Smooth muscle cell (in vitro differentiated cells): ENCODE results near the gene SSTR4. TPM values are rescaled to one million over a fixed set of nuclear protein-coding genes. Genes with fewer than 3 reads are reported as not detected.

ENCODE experiments used
- DNase-seq: peaks from one replicate; lab custom pipeline; 2025; ENCODE audit not compliant: unreplicated experiment; lab: John Stamatoyannopoulos, UW
- H2AFZ ChIP-seq: fragments of 200-600 bp; sonication (generic); 2 replicates; pipeline ENCODE4 v1.6.0; 2016; ENCODE audit warnings: antibody characterized with exemption, low read depth, mild to moderate bottlenecking
- H3F3A ChIP-seq: fragments of 200-600 bp; sonication (generic); 2 replicates; pipeline ENCODE4 v1.6.0; 2017; ENCODE audit warnings: antibody characterized with exemption, low read depth
- H3K27ac ChIP-seq: fragments of 200-600 bp; sonication (generic); 2 replicates; pipeline ENCODE4 v1.5.1; 2016; ENCODE audit warnings: low read depth, mild to moderate bottlenecking
- H3K27me3 ChIP-seq: fragments of 200-600 bp; sonication (generic); 2 replicates; pipeline ENCODE4 v1.6.1; 2016; ENCODE audit warnings: low read depth, mild to moderate bottlenecking
- H3K36me3 ChIP-seq: fragments of 200-600 bp; sonication (generic); 2 replicates; pipeline ENCODE4 v1.5.1; 2016; ENCODE audit warnings: low read depth
- H3K4me1 ChIP-seq: fragments of 200-600 bp; sonication (generic); 2 replicates; pipeline ENCODE4 v1.5.1; 2016; ENCODE audit warnings: low read depth
- H3K4me2 ChIP-seq: fragments of 200-600 bp; sonication (generic); 2 replicates; pipeline ENCODE4 v1.6.0; 2016; ENCODE audit warnings: mild to moderate bottlenecking
- H3K4me3 ChIP-seq: fragments of 200-600 bp; sonication (generic); 2 replicates; pipeline ENCODE4 v1.5.1; 2016; ENCODE audit warnings: mild to moderate bottlenecking
- H3K79me2 ChIP-seq: fragments of 200-600 bp; sonication (generic); 2 replicates; pipeline ENCODE4 v1.6.0; 2016; ENCODE audit warnings: low read depth, mild to moderate bottlenecking
- H3K9ac ChIP-seq: fragments of 200-600 bp; sonication (generic); 2 replicates; pipeline ENCODE4 v1.6.0; 2016; ENCODE audit warnings: low read depth
- H3K9me3 ChIP-seq: fragments of 200-600 bp; sonication (generic); replicated peaks from 2 replicates; pipeline ENCODE4 v1.5.1; 2016; ENCODE audit warnings: low read depth
- H4K20me1 ChIP-seq: fragments of 200-600 bp; sonication (generic); 2 replicates; pipeline ENCODE4 v1.6.0; 2016; ENCODE audit warnings: low read depth
- CTCF ChIP-seq: fragments of 200-600 bp; sonication (generic); IDR thresholded peaks from 2 replicates; pipeline ENCODE4 v1.5.1; 2017; ENCODE audit warnings: borderline replicate concordance, mild to moderate bottlenecking, antibody characterized with exemption; ENCODE audit not compliant: insufficient read depth, poor library complexity, severe bottlenecking
- WGBS: methylation state at CpG from one replicate; pipeline ENCODE4 v1.1.7; 2016; ENCODE audit warnings: low lambda C conversion rate; 5-methylcytosine and 5-hydroxymethylcytosine counted together
- polyA plus RNA-seq: library from polyadenylated mRNA; unstranded; fragments of >200 nt; fragmentation: Nextera tagmentation; extraction: Ambion mirVana; gene quantifications from 2 replicates; pipeline ENCODE4 v1.2.1, GENCODE V29; 2016
- total RNA-seq: library from RNA; depleted of rRNA; stranded (reverse); fragments of >200 nt; gene quantifications from 2 replicates; pipeline ENCODE4 v1.2.3, GENCODE V29; 2014

The SSTR4 gene
- total and polyA plus RNA-seq, 2 experiments from 2014 or later = not detected

DNA sequence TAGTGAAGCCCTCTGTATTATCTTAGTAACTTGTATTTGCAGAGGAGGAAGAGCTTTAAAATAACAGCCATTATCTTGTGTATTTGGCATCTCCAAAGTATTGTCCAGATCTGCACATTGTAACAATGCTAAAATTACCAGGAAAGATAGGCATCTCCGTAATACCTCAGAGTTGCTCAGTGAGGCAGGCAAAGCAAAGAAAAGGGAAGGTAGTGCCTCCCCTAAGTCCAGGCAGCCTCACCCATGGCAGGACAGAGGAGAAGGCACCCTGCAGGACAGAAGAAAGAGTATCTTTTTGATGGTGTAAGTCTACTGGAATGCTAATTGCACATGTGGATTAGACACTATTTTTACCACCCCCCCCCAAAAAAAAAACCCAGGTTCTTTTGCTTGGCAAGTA is 13.6 kb upstream of the SSTR4 start:
- Histone ChIP-seq H3K27me3 (no peaks in the 10 kb centered on the region), H2AFZ (no peak overlapping the region), H3K4me1 (no peaks in the 10 kb centered on the region), H3K4me2 (no peak overlapping the region), H3K79me2 (no peaks in the 10 kb centered on the region), H3K9ac (no peak overlapping the region), H4K20me1 (no peaks in the 10 kb centered on the region), H3K36me3 (no peaks in the 10 kb centered on the region), H3F3A (no peaks in the 10 kb centered on the region), H3K4me3 (no peak overlapping the region), H3K9me3 (no peaks in the 10 kb centered on the region), H3K27ac (no peak overlapping the region)
- no peak for DNase-seq
- no peak for TF ChIP-seq CTCF
- 96% methylated on average over 1 of the region's 1 CpG for WGBS

- DNase-seq = no peak
- no peaks in the 10 kb centered on the region for H3K9me3 ChIP-seq
- TF ChIP-seq CTCF = no peak
- H3K9ac ChIP-seq = no peak overlapping the region
- H4K20me1 ChIP-seq = no peaks in the 10 kb centered on the region
- H3K4me2 ChIP-seq = no peak overlapping the region
- H3K79me2 ChIP-seq = no peaks in the 10 kb centered on the region
- H3K36me3 ChIP-seq = no peaks in the 10 kb centered on the region
- 77% methylated on average over 5 of the region's 5 CpGs for WGBS
- H3K27me3 ChIP-seq = no peaks in the 10 kb centered on the region
- H2AFZ ChIP-seq = no peak overlapping the region
- no peak overlapping the region for H3K27ac ChIP-seq
- H3F3A ChIP-seq = no peaks in the 10 kb centered on the region
- H3K4me1 ChIP-seq = no peaks in the 10 kb centered on the region
- H3K4me3 ChIP-seq = no peak overlapping the region
Observed at GRCh38 chr20:23021951-23022350, 13.2 kb upstream of the SSTR4 start.

- Histone ChIP-seq H3K4me1 (no peaks in the 10 kb centered on the region), H3K27me3 (no peaks in the 10 kb centered on the region), H4K20me1 (no peaks in the 10 kb centered on the region), H3K4me2 (no peak overlapping the region), H2AFZ (no peak overlapping the region), H3K27ac (no peak overlapping the region), H3K36me3 (no peaks in the 10 kb centered on the region), H3F3A (no peaks in the 10 kb centered on the region), H3K9me3 (no peaks in the 10 kb centered on the region), H3K4me3 (no peak overlapping the region), H3K9ac (no peak overlapping the region), H3K79me2 (no peaks in the 10 kb centered on the region)
- no peak for DNase-seq
- no peak for TF ChIP-seq CTCF
- 93% methylated on average over 4 of the region's 4 CpGs for WGBS
Observed at GRCh38 chr20:23022849-23023248, 12.3 kb upstream of the SSTR4 start.

GRCh38 chr20:23023621-23024177 is 11.4 kb upstream of the SSTR4 start:
- H3K4me1 ChIP-seq = no peaks in the 10 kb centered on the region
- DNase-seq = no peak
- H3K9ac ChIP-seq = no peak overlapping the region
- H3K27me3 ChIP-seq = no peaks in the 10 kb centered on the region
- H2AFZ ChIP-seq = no peak overlapping the region
- H3K79me2 ChIP-seq = no peaks in the 10 kb centered on the region
- H3F3A ChIP-seq = no peaks in the 10 kb centered on the region
- TF ChIP-seq CTCF = no peak
- H3K9me3 ChIP-seq = no peaks in the 10 kb centered on the region
- H3K36me3 ChIP-seq = no peaks in the 10 kb centered on the region
- no peak overlapping the region for H3K4me3 ChIP-seq
- H4K20me1 ChIP-seq = no peaks in the 10 kb centered on the region
- H3K27ac ChIP-seq = no peak overlapping the region
- no peak overlapping the region for H3K4me2 ChIP-seq
- WGBS = 98% methylated on average over 10 of the region's 10 CpGs
